ENCODE data around the gene BBC3.
A peak's percentile ranks its signal among the peaks of the same experiment; 100 is the strongest.

Gene BBC3

DNA sequence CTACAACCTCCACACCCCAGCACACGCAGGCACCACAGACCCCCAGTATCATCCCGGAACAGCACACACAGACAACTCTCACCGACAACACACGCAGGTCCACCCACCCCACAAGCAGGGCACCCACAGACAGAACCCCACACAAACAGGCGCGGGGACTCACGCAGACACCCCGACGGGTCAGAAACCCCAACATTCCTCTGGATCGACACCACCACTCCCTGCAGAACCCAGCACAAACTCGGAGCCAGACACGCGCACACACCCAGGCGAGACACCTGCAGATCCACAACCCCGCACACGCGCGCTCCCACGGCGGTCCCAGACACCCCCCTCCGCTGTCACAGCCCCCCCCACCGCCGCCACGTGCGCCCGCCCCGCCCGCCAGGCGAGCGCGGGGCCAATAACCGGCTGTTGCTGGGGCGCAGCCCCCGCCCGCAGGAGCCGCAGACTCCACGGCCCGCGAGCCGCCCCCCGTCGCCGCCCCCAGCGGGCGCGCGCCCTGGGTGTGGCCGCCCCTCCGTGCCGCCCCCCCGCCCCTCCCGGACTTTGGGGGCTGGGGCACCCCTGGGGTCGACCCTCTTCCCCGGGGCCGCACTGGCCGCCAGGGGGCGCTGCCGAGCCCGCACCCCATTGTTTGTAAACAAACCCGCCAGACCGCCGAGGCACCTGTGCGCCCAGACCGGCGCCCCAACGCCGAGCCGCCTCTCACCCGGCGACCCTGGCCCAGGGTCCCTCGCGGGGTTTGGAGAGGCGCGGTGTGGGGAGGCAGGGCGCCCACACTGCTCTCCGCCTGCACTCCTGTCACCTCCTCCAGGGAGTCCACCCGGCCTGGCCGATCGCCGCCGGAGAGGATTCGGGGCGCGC is 712 bp downstream of the BBC3 start:
- DNase-seq, result peak; percentile 37 to 70

DNA sequence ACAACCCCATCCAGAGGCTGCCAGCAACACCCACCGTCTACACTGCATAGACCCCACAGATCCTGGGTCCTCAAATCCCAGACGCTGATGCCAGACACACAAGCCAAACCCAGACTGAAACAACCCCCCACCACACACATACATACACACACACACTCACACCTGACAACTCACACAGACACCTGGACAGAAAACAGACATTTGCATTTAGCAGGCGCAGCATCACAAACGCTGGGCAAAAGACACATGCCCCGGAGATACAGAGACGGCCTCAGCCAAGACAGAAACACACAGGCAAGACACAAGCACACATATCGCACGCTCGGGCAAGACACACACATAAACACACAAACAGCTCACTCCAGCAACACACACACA is 1.3 kb downstream of the BBC3 start:
- DNase-seq, result no peak

DNA sequence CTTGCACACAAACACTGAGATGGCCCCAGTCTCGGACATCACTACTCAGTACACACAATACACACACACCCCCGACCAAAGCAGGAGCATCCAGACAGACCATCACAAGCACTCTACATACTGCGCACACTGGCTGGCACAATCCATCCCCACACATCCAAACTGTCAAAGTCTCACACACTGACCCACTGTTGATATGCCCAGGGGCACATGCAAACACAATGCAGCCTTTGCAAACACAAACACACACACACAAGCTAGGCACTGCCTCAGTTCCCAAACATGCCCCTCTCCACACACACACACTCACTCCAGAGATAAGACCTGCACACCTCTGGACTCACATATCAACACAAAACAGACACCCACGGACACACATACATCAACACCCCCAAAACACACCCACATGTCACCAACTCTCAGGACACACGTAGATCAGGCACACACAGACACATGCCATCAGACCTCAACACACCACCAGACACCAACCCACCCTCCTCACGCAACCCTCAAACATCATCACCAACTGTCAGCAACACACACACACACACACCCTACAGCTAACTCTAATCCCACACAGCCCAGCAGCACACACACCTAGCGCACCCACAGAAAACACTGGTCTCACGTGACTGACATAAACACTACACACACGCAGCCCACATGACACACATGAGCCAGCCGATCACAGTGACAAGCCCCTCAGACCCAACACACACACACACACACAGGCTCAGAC is 1.9 kb downstream of the BBC3 start:
- DNase-seq, result no peak

DNA sequence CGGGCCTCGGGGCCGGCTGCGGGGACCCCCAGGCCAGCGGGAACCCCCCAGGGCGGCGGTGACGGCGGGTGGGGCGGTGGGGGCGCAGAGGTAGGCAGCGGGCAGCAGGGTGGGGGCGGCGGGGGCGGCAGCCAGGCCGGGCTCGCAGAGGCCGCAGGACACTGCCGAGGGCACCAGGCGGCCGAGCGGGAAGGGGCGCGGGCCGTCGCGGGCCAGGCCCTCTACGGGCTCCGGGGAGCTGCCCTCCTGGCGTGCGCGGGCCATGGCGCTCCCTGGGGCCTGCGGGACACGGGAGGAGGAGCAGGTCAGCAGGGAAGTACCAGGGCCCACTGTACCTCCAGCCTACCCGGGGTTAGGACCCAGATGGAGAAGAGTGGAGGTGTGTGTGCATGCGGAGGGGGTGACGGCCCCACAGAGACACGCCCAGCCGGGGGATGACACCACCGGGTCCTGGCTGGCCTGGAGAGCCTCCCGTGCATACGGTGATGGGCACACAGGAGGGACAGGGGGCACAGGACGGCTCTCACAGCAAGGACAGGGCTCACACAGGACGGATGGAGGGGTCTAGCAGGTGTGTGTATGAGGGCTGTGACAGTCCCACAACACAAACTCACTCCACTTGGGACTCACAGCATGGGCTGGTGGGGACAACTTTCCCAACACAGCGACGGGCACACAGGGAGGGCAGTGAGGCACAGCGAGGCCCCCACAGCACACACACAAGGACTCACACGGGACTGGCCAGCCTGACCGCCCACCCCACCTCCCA is 2.6 kb downstream of the BBC3 start:
- peak in 1 of 2 experiments; percentile 35 for DNase-seq

DNA sequence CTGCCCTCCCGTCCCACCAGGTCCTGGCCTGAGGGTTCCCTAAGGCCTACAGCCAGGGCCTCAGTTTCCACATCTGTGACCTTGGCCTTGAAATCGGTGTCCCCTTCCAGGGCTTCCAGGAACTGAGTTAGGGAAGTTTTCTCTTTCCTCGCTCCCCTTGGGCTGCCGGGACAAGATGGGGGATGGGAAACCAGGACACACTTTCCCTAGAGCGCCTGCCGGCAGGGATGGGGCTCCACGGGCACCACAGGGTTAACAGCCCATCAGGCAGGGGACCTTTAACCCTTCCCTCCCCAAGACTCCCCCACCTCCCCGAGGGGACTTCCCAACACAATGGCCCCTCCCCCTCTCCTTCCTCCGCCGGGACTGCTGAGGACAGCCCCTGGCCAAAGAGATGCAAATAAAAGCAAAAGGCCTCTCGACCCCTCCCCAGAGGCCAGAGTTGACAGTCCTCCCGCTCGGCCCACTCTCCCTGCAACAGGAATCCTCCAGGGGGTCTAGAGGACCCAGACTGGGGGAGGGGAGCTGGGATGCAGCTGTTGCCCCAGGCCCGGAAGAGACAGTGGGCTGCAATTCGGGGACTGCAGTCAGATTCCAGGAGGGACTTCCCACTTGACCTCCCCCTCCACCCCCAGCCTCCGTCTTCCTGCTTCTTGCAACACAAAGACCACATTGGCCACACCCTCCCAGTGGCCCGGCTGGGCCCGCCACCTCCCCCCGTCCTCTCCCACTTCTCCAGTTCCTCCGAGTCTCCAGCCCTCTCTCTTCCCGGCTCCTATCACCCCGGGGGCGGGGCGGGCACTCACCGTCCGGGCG is 3.4 kb downstream of the BBC3 start:
- DNase-seq, result peak; percentile 45 to 48

DNA sequence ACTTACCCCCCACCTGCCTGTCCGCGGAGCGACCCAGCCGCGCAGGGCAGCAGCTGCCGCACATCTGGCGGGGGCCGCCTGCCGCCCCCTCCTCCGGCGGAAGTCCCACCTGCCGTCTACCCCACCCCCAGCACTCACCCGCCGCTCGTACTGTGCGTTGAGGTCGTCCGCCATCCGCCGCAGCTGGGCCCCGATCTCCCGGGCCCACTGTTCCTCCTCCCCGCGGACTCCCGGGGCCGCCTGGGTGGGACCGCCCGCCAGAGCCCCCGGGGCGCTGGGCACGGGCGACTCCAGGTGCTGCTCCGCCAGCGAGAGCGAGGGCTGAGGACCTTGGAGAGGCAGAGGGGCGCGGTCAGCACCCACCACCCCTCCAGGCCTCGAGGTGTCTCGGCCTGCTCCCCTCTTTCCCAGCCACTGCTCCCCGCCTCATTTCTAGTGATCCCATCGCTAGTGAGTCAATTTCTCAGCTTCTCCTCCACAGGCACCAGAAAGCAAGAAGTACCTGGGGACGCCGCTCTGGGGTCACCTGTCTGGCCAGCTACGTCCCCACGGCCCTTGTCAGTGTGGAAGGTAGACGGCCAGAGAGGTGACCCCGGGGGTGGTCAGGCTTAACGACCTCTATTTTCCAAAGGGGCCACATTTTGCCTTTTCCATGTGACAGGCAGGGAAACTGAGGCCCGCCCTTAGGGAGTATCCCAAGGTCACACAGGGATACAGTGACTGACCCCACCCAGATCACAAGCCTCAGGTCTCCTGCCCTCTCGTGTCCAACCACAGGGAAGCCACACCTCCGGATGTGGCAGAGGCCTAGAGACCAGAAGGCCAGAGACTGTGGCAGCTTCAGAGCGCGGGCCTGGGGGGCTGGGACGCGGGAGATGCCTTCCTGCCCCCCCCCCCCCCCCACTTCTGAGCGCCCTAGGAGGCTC is 4.3 kb downstream of the BBC3 start:
- no peak for DNase-seq

DNA sequence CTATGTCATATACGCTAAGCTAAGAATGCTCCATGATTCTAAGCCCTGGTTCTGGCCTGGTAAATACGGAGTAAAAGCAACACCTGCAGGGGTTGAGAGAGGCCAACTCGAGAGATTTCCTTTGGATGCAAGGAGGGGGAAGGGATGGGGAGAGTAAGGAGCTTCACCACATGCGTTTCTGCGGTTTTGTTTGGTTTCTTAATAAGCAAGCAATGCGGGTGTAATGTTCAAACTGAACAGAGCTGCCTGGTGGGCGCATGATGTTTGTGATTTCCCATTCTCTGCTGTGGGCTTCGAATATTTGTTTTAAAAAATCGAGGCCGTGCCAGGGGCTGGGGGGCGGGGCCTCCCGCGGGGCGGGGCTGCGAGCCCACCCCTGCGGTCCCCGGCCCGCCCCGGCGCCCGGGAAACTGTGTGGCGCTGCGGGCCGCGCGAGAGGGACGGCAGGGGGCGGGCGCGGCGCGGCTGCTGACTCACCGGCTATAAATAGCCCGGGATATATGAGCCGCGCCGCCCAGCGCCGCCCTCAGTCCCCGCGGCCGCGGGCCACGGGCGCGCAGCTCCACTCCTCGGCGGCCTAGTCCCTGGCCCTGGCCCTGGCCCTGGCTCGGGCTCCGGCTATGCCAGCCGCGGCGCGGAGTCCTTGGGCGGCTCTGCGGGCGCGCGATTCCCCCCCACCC is 5.1 kb downstream of the BBC3 start:
- peak; percentile 90 to 95 for DNase-seq

DNA sequence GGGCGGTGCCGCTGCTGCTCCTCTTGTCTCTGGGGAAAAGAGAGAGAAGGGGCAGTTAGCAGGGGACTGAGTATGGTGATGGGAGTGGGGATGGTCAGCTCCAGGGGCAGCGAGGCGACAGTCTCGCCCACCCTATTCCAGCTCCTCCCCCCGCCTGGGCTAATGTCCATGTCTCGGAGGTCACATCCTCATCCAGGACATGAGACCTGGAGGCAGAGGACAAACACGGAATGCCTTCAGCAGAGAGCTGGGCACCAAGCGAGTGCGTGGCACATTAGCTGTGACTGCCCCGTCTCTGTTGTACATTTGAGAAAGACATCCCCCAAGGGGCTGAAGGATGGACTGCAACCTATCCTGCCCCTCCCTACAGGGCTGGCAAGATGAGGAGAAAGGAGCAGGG is 9.1 kb downstream of the BBC3 start:
- no peak for DNase-seq

DNA sequence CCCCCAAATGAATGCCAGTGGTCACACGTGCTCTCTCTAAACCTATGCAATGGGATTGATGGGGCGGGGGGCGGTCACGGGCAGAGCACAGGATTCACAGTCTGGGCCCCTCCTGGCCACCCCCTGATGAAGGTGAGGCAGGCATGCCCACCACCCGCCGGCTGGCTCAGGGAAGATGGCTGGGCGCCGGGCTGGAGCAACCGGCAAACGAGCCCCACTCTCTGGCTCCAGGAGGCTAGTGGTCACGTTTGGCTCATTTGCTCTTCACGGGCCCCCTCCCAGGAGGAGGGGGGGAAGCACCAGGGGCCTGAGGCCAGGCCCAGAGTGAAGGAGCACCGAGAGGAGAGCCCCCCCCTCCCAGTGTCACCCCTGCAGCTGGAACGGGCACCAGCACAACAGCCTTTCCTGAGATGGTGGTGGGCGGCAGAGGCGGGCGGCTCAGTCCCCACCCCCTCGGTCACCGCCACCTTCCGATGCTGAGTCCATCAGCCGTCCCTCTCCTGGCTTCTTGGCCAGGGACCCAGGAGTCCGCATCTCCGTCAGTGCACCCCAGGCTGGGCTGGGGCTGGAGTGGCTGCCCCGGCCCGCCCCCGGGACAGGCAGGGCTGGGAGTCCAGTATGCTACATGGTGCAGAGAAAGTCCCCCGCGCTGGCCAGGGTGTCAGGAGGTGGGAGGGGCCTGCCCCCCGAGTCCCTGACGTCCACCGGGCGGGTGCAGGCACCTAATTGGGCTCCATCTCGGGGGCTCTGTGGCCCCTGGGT is 9.7 kb downstream of the BBC3 start:
- DNase-seq, result no peak

DNA sequence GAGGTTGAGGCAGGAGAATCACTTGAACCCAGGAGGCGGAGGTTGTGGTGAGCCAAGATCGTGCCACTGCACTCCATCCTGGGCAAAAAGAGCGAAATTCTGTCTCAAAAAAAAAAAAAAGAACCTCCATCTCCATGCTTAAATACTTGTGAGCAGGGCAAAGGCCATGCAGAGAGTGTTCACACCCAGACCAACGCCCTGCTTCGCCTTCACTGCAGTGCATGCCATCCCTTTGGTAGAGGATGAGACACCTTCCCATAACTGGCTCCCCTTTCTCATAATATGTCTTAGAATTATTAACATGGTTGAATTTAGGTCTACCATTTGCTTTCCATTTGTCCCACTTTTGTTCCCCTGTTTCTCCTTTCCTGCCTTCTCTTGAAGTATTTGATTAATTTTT is 15.4 kb downstream of the BBC3 start:
- DNase-seq, result no peak

DNA sequence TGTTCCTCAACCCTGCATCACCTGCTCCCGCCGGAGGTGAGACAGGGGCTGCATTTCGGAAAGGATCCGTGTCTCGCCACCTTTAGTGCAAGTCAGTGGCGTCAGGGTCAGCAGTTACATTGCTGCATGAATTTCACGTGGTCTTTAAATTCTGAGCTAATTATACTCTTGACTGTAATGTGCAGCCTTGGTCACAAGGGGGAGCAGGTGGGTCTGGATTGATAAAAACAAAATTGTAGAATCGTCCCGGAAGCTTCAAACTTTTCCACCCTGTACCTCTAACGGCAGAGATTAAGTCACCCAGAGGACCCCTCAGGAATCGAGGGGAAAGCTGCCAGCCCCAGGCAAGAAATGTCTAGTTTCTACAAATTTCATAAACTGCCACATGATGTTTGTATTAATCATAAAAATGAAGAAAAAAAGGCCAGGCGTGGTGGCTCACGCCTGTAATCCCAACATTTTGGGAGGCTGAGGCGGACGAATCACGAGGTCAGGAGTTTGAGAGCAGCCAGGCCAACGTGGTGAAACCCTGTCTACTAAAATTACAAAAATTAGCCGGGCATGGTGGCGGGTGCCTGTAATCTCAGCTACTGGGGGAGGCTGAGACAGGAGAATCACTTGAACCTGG is 20.2 kb downstream of the BBC3 start:
- peak; percentile 31 to 77 for DNase-seq

DNA sequence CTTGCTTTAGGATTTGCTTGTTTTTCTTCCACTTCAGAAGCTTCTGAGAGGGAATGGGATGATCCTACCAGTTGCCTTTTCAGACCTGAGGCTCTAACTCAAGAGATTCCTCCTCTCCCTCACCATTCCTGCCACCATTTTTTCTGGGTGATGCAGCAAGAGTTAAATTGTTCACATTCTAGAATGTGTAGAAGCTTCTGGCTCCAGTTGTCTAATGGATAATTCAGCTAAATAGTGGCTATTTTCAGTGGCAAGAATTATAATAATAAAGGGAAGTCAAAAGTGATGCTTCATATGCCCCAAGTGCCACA is 20.9 kb downstream of the BBC3 start:
- DNase-seq, result no peak

DNA sequence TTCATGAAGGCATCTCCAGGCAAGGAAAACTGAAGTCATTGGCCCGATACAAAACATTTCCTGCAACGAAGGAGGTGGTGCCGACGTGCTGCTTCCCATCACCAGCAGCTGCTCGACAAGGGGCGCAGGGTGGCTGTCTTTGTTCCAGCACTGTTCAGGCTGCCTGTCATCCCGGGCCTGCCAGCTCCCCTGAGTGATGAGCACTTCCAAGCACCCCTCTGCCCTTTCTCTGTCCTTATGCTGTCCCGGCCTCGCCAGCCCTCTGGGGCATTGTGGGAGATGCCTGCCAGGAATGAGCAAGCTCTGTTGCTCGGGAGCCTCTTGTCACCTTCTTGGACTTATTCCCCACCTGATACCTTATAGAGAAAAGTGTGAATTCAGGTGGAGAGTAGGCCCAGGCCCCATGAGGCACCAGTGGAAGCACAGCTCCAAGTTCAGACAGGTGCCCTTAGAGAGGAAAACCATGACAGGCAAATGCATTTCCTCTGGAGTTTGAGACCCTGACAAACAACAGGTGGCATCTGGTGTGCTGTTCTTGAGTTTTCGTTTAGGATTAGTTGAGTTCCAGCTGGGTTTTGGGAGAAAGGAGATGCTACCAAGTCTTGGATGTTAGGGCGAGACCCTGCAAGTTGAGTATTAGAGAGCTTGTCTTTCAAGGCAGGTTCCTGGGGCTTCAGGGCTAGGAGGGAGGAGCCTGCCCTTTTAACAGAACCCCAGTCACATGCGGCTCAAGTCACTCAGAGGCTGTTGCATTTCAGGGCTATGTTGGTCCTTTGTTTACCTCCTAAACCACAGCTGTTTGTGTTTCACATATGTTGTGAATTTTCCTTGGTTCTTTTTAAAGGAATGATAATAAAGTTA is 21.4 kb downstream of the BBC3 start:
- no peak for DNase-seq

DNA sequence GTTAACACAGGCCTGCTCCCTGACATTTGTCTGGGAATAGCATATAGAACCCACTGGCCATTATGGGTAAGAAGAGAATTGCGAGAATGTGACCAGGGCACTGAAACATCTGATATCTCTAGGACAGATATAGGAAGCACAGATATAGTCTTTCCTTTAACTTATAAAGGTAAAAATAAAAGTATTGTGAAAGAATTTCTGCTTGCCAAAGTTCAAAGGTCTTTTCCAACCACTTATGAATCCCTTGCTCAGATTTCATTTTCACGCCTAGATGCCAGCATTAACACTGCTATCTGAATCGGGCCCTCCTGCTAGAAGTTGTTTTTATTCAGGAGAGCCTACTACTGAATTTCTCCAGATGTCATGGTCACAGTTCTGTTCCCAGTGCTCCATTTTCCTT is 27.7 kb downstream of the BBC3 start:
- DNase-seq, result no peak

DNA sequence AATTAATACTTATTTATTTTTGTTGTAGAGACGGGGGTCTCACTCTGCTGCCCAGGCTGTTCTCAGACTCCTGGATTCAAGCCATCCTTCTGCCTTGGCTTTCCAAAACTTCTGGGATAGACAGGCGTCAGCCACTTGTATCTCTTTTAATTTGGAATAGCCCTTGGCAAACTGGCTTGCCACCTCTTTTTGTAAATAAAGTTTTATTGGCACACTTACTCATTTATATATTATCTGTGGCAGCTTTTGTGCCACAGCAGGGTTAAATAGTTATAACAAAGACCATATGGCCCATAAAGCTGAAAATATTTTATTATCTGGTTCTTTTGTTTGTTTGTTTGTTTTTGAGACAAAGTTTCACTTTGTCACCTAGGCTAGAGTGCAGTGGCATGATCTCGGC is 30.5 kb downstream of the BBC3 start:
- DNase-seq, result no peak

DNA sequence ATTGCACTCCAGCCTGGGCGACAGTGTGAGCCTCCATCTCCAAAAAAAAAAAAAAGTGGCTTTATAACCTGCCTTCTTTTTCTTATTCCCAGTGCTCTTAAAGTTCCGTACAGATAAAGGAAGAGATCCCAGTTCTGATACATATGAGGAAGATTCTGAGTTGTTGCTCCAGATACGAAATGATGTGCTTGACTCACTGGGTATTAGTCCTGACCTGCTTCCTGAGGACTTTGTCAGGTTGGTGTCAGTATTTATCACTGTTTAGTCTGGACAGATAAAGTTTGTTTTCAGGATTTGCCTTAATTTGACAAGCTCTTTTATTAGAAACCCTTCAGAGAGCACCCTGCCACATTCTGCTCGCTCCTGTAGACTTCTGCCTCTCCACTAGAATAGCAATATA is 33.9 kb downstream of the BBC3 start:
- DNase-seq, result no peak

DNA sequence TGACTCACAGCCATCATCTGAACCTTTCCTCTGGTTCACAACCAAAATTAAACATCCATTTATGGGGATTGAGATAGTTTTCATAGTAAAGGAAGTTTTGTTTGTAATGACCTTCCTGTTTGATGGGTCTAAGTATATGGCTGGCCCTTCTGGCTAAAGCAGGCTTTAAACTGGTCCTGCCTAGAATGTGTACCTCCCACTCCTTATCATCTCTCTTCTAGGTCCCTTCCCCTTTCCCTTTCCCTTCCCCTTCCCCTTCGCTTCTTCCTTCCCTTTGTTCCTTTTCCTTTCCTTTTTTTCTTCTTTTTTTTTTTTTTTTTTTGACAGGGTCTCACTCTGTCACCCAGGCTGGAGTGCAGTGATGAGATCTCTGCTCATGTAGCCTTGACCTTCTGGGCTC is 35.6 kb downstream of the BBC3 start:
- no peak for DNase-seq

DNA sequence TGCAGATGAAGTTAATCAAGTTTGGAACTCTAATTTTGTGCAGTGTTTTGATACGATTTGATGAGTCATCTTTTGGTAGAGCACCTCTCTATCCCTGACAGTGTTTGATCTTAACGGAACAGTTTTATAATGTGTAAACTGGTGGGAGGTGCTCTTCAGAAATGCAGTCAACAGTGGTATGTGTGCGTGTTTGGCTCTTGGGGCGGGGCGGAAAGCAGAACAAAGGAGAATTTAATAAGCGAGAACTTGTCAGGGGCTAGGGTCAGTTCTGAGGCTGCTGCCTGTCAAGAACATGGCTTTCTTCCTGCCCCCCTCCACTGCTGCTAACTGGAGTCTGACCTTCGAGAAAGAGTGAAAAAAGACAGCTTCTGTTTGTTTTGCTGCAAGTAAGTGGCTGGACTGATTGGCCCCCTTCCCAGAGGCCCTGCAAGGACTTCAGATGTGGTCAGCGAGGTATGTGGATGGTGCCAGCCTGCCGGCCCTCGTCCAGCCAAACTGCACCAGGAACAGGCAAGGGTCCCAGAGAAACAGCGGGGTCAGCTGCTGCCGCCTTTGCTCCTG is 40.8 kb downstream of the BBC3 start:
- DNase-seq, result no peak

Measured in NCI-H1930 (cell line).